ENCODE results near the gene FOXL2. TPM values are rescaled to one million over a fixed set of nuclear protein-coding genes. Genes with fewer than 3 reads are reported as not detected.

The FOXL2 gene
- total RNA-seq, 1 experiment from 2014 or later: 12.7 TPM

- ATAC-seq: no peak
- Histone ChIP-seq H3K27me3 (ENCODE audit: control insufficient read depth, insufficient read depth, low read length) (no peaks in the 10 kb centered on the region), H3K9me3 (ENCODE audit: control insufficient read depth, insufficient read depth, low read depth, low read length) (peaks cover 7% of the 10 kb centered on the region), H3K4me3 (ENCODE audit: low read depth in 2 of 2, low read length in 2 of 2) (no peak overlapping the region), H3K27ac (ENCODE audit: low read length) (no peak overlapping the region), H3K36me3 (ENCODE audit: control insufficient read depth, insufficient read depth, low read length) (no peaks in the 10 kb centered on the region), H3K4me1 (ENCODE audit: control insufficient read depth, insufficient read depth, low read length) (no peaks in the 10 kb centered on the region)
- no peak for TF ChIP-seq POLR2AphosphoS5 (IDR thresholded peaks at IDR 0.05; ENCODE audit: low read depth, low read length)
- TF ChIP-seq TCF7L2 (IDR thresholded peaks at IDR 0.05; ENCODE audit: low read depth, low read length): no peak
- no peak for TF ChIP-seq SIN3A (IDR thresholded peaks at IDR 0.05; ENCODE audit: borderline replicate concordance, insufficient read depth, low read depth, low read length)
- TF ChIP-seq, protein P1, sequence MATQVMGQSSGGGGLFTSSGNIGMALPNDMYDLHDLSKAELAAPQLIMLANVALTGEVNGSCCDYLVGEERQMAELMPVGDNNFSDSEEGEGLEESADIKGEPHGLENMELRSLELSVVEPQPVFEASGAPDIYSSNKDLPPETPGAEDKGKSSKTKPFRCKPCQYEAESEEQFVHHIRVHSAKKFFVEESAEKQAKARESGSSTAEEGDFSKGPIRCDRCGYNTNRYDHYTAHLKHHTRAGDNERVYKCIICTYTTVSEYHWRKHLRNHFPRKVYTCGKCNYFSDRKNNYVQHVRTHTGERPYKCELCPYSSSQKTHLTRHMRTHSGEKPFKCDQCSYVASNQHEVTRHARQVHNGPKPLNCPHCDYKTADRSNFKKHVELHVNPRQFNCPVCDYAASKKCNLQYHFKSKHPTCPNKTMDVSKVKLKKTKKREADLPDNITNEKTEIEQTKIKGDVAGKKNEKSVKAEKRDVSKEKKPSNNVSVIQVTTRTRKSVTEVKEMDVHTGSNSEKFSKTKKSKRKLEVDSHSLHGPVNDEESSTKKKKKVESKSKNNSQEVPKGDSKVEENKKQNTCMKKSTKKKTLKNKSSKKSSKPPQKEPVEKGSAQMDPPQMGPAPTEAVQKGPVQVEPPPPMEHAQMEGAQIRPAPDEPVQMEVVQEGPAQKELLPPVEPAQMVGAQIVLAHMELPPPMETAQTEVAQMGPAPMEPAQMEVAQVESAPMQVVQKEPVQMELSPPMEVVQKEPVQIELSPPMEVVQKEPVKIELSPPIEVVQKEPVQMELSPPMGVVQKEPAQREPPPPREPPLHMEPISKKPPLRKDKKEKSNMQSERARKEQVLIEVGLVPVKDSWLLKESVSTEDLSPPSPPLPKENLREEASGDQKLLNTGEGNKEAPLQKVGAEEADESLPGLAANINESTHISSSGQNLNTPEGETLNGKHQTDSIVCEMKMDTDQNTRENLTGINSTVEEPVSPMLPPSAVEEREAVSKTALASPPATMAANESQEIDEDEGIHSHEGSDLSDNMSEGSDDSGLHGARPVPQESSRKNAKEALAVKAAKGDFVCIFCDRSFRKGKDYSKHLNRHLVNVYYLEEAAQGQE (IDR thresholded peaks at IDR 0.05; ENCODE audit: insufficient read depth in 1 of 2, low read depth in 2 of 2, low read length in 1 of 2): no peak
- TF ChIP-seq CTCF (IDR thresholded peaks at IDR 0.05): no peak
- in situ Hi-C loops (cut with HindIII; ENCODE audit: low pct_unique_long_range_greater_than_20kb, low sequenced_read_pairs): no loop called here
- CTCF ChIA-PET: no interaction called here
- POLR2A ChIA-PET: interaction anchor here (0.7 kb wide), 1 partner anchor 596 kb away, joined by 5 read pairs; no protein-coding TSS in a partner anchor
- intact Hi-C loops (cut with micrococcal nuclease; ENCODE audit: unreplicated experiment): no loop called here
- BruUV-seq (replicated peaks): no TSS peak
- no peak for DNase-seq (ENCODE audit: low read depth, low spot score)
Measured at GRCh38 chr3:138964923-138965322, 18.0 kb upstream of the FOXL2 start.

GRCh38 chr3:138964264-138964663, 17.3 kb upstream of the FOXL2 start:
- H3K4me3 ChIP-seq (ENCODE audit: low read depth in 2 of 2, low read length in 2 of 2): no peak overlapping the region
- ChIA-PET CTCF (no interaction called here), POLR2A (no interaction called here)
- TF ChIP-seq, protein P1 (IDR thresholded peaks at IDR 0.05; ENCODE audit: insufficient read depth in 1 of 2, low read depth in 2 of 2, low read length in 1 of 2): no peak
- TF ChIP-seq SIN3A (IDR thresholded peaks at IDR 0.05; ENCODE audit: borderline replicate concordance, insufficient read depth, low read depth, low read length) (no peak), POLR2AphosphoS5 (IDR thresholded peaks at IDR 0.05; ENCODE audit: low read depth, low read length) (no peak), TCF7L2 (IDR thresholded peaks at IDR 0.05; ENCODE audit: low read depth, low read length) (no peak), CTCF (IDR thresholded peaks at IDR 0.05) (no peak)
- intact Hi-C loops (cut with micrococcal nuclease; ENCODE audit: unreplicated experiment) (no loop called here), in situ Hi-C loops (cut with HindIII; ENCODE audit: low pct_unique_long_range_greater_than_20kb, low sequenced_read_pairs) (no loop called here)
- H3K36me3 ChIP-seq (ENCODE audit: control insufficient read depth, insufficient read depth, low read length): no peaks in the 10 kb centered on the region
- DNase-seq (ENCODE audit: low read depth, low spot score) (no peak), ATAC-seq (peak; percentile 55; the same call in 1 of the 2 replicates)
- no peak overlapping the region for H3K27ac ChIP-seq (ENCODE audit: low read length)
- BruUV-seq (replicated peaks): no TSS peak
- H3K9me3 ChIP-seq (ENCODE audit: control insufficient read depth, insufficient read depth, low read depth, low read length): peaks cover 7% of the 10 kb centered on the region
- H3K4me1 ChIP-seq (ENCODE audit: control insufficient read depth, insufficient read depth, low read length): no peaks in the 10 kb centered on the region
- H3K27me3 ChIP-seq (ENCODE audit: control insufficient read depth, insufficient read depth, low read length): no peaks in the 10 kb centered on the region

Data from Panc1 (cell line).